ACC112 (cell line): Measurements from ENCODE around the gene ALS2CL.

Source experiments
- H2AFZ ChIP-seq: fragments of 200-600 bp; sonication (generic); one replicate; pipeline ENCODE4 v1.6.0; 2017; ENCODE audit warnings: antibody characterized with exemption, low read length; ENCODE audit not compliant: unreplicated experiment
- H3K27ac ChIP-seq: fragments of 200-600 bp; sonication (generic); 2 replicates; pipeline ENCODE4 v1.5.1; 2014; ENCODE audit warnings: low read depth, mild to moderate bottlenecking, antibody characterized with exemption, low read length, moderate library complexity
- H3K27me3 ChIP-seq: fragments of 200-600 bp; sonication (generic); 2 replicates; pipeline ENCODE4 v1.6.1; 2014; ENCODE audit warnings: mild to moderate bottlenecking, antibody characterized with exemption, low read length, moderate library complexity, mixed read lengths; ENCODE audit not compliant: insufficient read depth
- H3K36me3 ChIP-seq: fragments of 200-600 bp; sonication (generic); 2 replicates; pipeline ENCODE4 v1.6.1; 2016; ENCODE audit warnings: mild to moderate bottlenecking, antibody characterized with exemption, low read length, moderate library complexity, mixed read lengths; ENCODE audit not compliant: insufficient read depth
- H3K4me1 ChIP-seq: fragments of 200-600 bp; sonication (generic); one replicate; pipeline ENCODE4 v1.6.1; 2016; ENCODE audit warnings: low read length, mixed read lengths; ENCODE audit not compliant: insufficient read depth, unreplicated experiment, control insufficient read depth
- H3K4me3 ChIP-seq: fragments of 200-600 bp; sonication (generic); 2 replicates; pipeline ENCODE4 v1.5.1; 2014; ENCODE audit warnings: mild to moderate bottlenecking, low read depth, low read length
- H3K79me2 ChIP-seq: fragments of 200-600 bp; sonication (generic); one replicate; pipeline ENCODE4 v1.6.0; 2016; ENCODE audit warnings: low read length; ENCODE audit not compliant: control insufficient read depth, unreplicated experiment, insufficient read depth

Gene ALS2CL

GRCh38 chr3:46661776-46662766 lies 31.4 kb downstream of the ALS2CL start:
- Histone ChIP-seq H3K4me1 (peaks cover 16% of the 10 kb centered on the region), H3K27ac (no peak overlapping the region), H3K79me2 (no peaks in the 10 kb centered on the region), H2AFZ (no peak overlapping the region), H3K4me3 (no peak overlapping the region), H3K36me3 (no peaks in the 10 kb centered on the region), H3K27me3 (no peaks in the 10 kb centered on the region)

- H2AFZ ChIP-seq: no peak overlapping the region
Observed at GRCh38 chr3:46660543-46661523, 32.6 kb downstream of the ALS2CL start.

GRCh38 chr3:46660003-46660402 lies 33.5 kb downstream of the ALS2CL start:
- Histone ChIP-seq H3K4me3 (no peak overlapping the region), H3K27ac (no peak overlapping the region), H3K4me1 (peaks cover 16% of the 10 kb centered on the region), H3K36me3 (no peaks in the 10 kb centered on the region), H3K27me3 (no peaks in the 10 kb centered on the region), H2AFZ (no peak overlapping the region), H3K79me2 (no peaks in the 10 kb centered on the region)

More at GRCh38 chr3:46660543-46661523, 32.6 kb downstream of the ALS2CL start:
- H3K4me1 ChIP-seq: peaks cover 16% of the 10 kb centered on the region
- H3K79me2 ChIP-seq: no peaks in the 10 kb centered on the region
- H3K4me3 ChIP-seq: no peak overlapping the region
- no peak overlapping the region for H3K27ac ChIP-seq
- H3K36me3 ChIP-seq: no peaks in the 10 kb centered on the region
- H3K27me3 ChIP-seq: no peaks in the 10 kb centered on the region

- peaks cover 16% of the 10 kb centered on the region for H3K4me1 ChIP-seq
Observed at GRCh38 chr3:46659285-46659684, 34.2 kb downstream of the ALS2CL start.

GRCh38 chr3:46656778-46657556 lies 36.5 kb downstream of the ALS2CL start:
- Histone ChIP-seq H3K27ac (no peak overlapping the region), H3K36me3 (no peaks in the 10 kb centered on the region), H3K4me1 (peaks cover 4% of the 10 kb centered on the region), H2AFZ (no peak overlapping the region), H3K4me3 (no peak overlapping the region), H3K79me2 (no peaks in the 10 kb centered on the region), H3K27me3 (0 out of 2 replicates have a peak, but pooled peaks cover 7% of the 10 kb centered on the region)

More at GRCh38 chr3:46659285-46659684, 34.2 kb downstream of the ALS2CL start:
- Histone ChIP-seq H3K4me3 (no peak overlapping the region), H3K79me2 (no peaks in the 10 kb centered on the region), H3K27me3 (0 out of 2 replicates have a peak, but pooled peaks cover 4% of the 10 kb centered on the region), H2AFZ (no peak overlapping the region), H3K36me3 (no peaks in the 10 kb centered on the region), H3K27ac (no peak overlapping the region)

- Histone ChIP-seq H2AFZ (no peak overlapping the region), H3K4me3 (no peak overlapping the region), H3K27me3 (peaks cover 9% of the 10 kb centered on the region; the same call in 1 of the 2 replicates), H3K36me3 (no peaks in the 10 kb centered on the region), H3K4me1 (peaks cover 4% of the 10 kb centered on the region), H3K27ac (no peak overlapping the region), H3K79me2 (no peaks in the 10 kb centered on the region)
Observed at GRCh38 chr3:46655271-46655670, 38.2 kb downstream of the ALS2CL start.

- Histone ChIP-seq H3K4me1 (no peaks in the 10 kb centered on the region), H3K27ac (no peak overlapping the region), H3K36me3 (no peaks in the 10 kb centered on the region), H2AFZ (no peak overlapping the region), H3K27me3 (peaks cover 12% of the 10 kb centered on the region; the same call in 1 of the 2 replicates), H3K4me3 (no peak overlapping the region), H3K79me2 (no peaks in the 10 kb centered on the region)
Observed at GRCh38 chr3:46651084-46651483, 42.4 kb downstream of the ALS2CL start.

GRCh38 chr3:46649436-46649835 lies 44.0 kb downstream of the ALS2CL start:
- Histone ChIP-seq H2AFZ (no peak overlapping the region), H3K36me3 (no peaks in the 10 kb centered on the region), H3K27me3 (peaks cover 14% of the 10 kb centered on the region; the same call in 1 of the 2 replicates), H3K27ac (no peak overlapping the region), H3K4me3 (no peak overlapping the region), H3K79me2 (no peaks in the 10 kb centered on the region), H3K4me1 (no peaks in the 10 kb centered on the region)

- Histone ChIP-seq H3K27me3 (peaks cover 20% of the 10 kb centered on the region; the same call in 1 of the 2 replicates), H3K4me3 (no peak overlapping the region), H3K79me2 (no peaks in the 10 kb centered on the region), H3K27ac (no peak overlapping the region), H2AFZ (no peak overlapping the region), H3K4me1 (no peaks in the 10 kb centered on the region), H3K36me3 (no peaks in the 10 kb centered on the region)
Observed at GRCh38 chr3:46648096-46648495, 45.4 kb downstream of the ALS2CL start.

GRCh38 chr3:46646700-46647099 lies 46.8 kb downstream of the ALS2CL start:
- H3K79me2 ChIP-seq: no peaks in the 10 kb centered on the region
- no peaks in the 10 kb centered on the region for H3K36me3 ChIP-seq
- no peak overlapping the region for H3K4me3 ChIP-seq
- no peaks in the 10 kb centered on the region for H3K4me1 ChIP-seq
- H3K27me3 ChIP-seq: peaks cover 29% of the 10 kb centered on the region; the same call in 1 of the 2 replicates
- H3K27ac ChIP-seq: no peak overlapping the region
- H2AFZ ChIP-seq: no peak overlapping the region
